DMS 273 (cell line): Measurements from ENCODE around the gene CAPN12.

Experiments used
- DNase-seq: peaks from one replicate; lab custom pipeline; 2025; ENCODE audit not compliant: unreplicated experiment; lab: John Stamatoyannopoulos, UW

Gene CAPN12

GRCh38 chr19:38727306-38727867 lies 16.9 kb downstream of the CAPN12 start:
- no peak for DNase-seq

- DNase-seq: no peak
These were observed 17.4 kb downstream of the CAPN12 start for GRCh38 chr19:38726761-38727301.

- no peak for DNase-seq
These were observed 18.0 kb downstream of the CAPN12 start for GRCh38 chr19:38726284-38726673.

- no peak for DNase-seq
These were observed 18.6 kb downstream of the CAPN12 start for GRCh38 chr19:38725469-38726283.

GRCh38 chr19:38723990-38724854 lies 20.1 kb downstream of the CAPN12 start:
- DNase-seq: no peak

- DNase-seq: no peak
These were observed 20.7 kb downstream of the CAPN12 start for GRCh38 chr19:38723606-38723965.

GRCh38 chr19:38722947-38723605 lies 21.2 kb downstream of the CAPN12 start:
- DNase-seq: no peak

GRCh38 chr19:38721979-38722773 lies 22.1 kb downstream of the CAPN12 start:
- DNase-seq: no peak

GRCh38 chr19:38721496-38721895 lies 22.8 kb downstream of the CAPN12 start:
- DNase-seq: no peak

GRCh38 chr19:38720559-38721236 lies 23.6 kb downstream of the CAPN12 start:
- no peak for DNase-seq

GRCh38 chr19:38719761-38720558 lies 24.3 kb downstream of the CAPN12 start:
- DNase-seq: no peak

GRCh38 chr19:38718747-38719543 lies 25.3 kb downstream of the CAPN12 start:
- DNase-seq: peak; percentile 23

GRCh38 chr19:38717855-38718254 lies 26.4 kb downstream of the CAPN12 start:
- no peak for DNase-seq

GRCh38 chr19:38717051-38717450 lies 27.2 kb downstream of the CAPN12 start:
- no peak for DNase-seq

GRCh38 chr19:38715555-38715954 lies 28.7 kb downstream of the CAPN12 start:
- DNase-seq: peak; percentile 84

GRCh38 chr19:38714354-38714778 lies 29.9 kb downstream of the CAPN12 start:
- DNase-seq: no peak

- DNase-seq: no peak
These were observed 30.4 kb downstream of the CAPN12 start for GRCh38 chr19:38713865-38714264.

GRCh38 chr19:38713227-38713649 lies 31.0 kb downstream of the CAPN12 start:
- peak; percentile 86 for DNase-seq
